NCI-H1417 (cell line): ENCODE results near the gene PLEKHG5.
"Not testable (repeated sequence)": the region's sequence is repeated elsewhere in the genome, so short reads cannot be mapped to it uniquely, and the experiment has no call there.

ENCODE experiments used
- DNase-seq, 3 experiments: peaks; one replicate each; lab custom pipeline; 2025; lab: John Stamatoyannopoulos, UW

Gene PLEKHG5

GRCh38 chr1:6461538-6462411 lies 29.7 kb downstream of the PLEKHG5 start:
- no peak for DNase-seq

GRCh38 chr1:6461051-6461530 lies 30.4 kb downstream of the PLEKHG5 start:
- DNase-seq: no peak

- DNase-seq: no peak
Observed at GRCh38 chr1:6460301-6461050, 31.0 kb downstream of the PLEKHG5 start.

GRCh38 chr1:6459850-6460265 lies 31.6 kb downstream of the PLEKHG5 start:
- DNase-seq: no peak

- no peak for DNase-seq
Observed at GRCh38 chr1:6456800-6457466, 34.5 kb downstream of the PLEKHG5 start.

GRCh38 chr1:6455752-6456520 lies 35.5 kb downstream of the PLEKHG5 start:
- DNase-seq: not testable (repeated sequence)

GRCh38 chr1:6454856-6455751 lies 36.4 kb downstream of the PLEKHG5 start:
- DNase-seq: no peak

GRCh38 chr1:6453895-6454855 lies 37.3 kb downstream of the PLEKHG5 start:
- not testable (repeated sequence) for DNase-seq

GRCh38 chr1:6450943-6451373 lies 40.5 kb downstream of the PLEKHG5 start:
- no peak for DNase-seq

GRCh38 chr1:6450486-6450885 lies 41.0 kb downstream of the PLEKHG5 start:
- DNase-seq: not testable (repeated sequence)

- no peak for DNase-seq
Observed at GRCh38 chr1:6450005-6450450, 41.4 kb downstream of the PLEKHG5 start.

GRCh38 chr1:6448749-6449631 lies 42.5 kb downstream of the PLEKHG5 start:
- DNase-seq: peak; percentile 25 to 74 (median 71)

GRCh38 chr1:6447818-6448748 lies 43.4 kb downstream of the PLEKHG5 start:
- DNase-seq: peak; percentile 71 to 83 (median 75)

- DNase-seq: peak; percentile 36 to 61 (median 59)
Observed at GRCh38 chr1:6447016-6447817, 44.2 kb downstream of the PLEKHG5 start.

GRCh38 chr1:6446665-6447015 lies 44.8 kb downstream of the PLEKHG5 start:
- no peak for DNase-seq

- DNase-seq: peak in 2 of 3 experiments; percentile 46 to 60
Observed at GRCh38 chr1:6445929-6446328, 45.5 kb downstream of the PLEKHG5 start.
